SK-N-MC (cell line): ENCODE measurements around the gene BICC1.

Source experiments
- EZH2 ChIP-seq: fragments of 200-600 bp; sonication (generic); IDR thresholded peaks from one replicate; pipeline ENCODE4 v1.6.1; 2017; ENCODE audit warnings: antibody characterized with exemption
- POLR2AphosphoS5 ChIP-seq: IDR thresholded peaks from 2 replicates; pipeline ENCODE4 v1.6.1; 2012; ENCODE audit warnings: mild to moderate bottlenecking, low read depth, low read length, borderline replicate concordance

DNA sequence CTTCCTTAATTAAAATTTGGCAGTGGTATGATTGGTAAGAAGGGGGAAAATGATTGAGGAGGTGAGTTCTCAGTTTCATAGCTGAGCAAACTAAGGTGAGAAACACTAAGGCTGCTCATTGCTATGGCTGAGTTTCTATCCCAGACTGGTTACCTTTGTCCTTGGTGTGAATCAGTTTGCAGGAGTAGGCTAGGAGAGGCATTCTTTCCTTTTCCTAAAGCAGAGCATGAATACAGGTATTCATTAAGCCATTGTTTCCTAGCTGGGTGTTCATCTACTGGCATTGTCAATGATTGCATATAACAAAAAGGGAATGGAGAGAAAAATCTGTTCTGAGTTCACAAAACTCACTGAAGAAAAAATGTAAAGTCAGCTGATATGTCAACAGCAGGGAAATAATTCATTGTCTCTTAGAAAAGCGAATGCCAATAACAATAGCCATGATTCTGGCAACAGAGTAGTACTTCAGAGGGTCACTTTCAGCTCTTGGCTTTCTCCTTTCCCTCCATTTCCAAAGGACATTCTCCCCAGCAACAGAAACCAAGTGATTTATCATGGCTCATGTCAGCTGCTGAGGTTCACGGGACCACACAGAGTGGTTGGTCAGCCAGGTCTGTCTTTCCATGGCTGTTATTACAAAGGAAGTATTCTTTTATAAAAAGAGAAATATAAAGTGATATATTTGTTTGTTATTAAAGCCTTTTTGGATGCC, 234.0 kb downstream of the BICC1 start:
- TF ChIP-seq EZH2 (no peak), POLR2AphosphoS5 (no peak)
